HL-60/S4 treated with retinoic acid at 250 ng/mL for 4 days and 3 days (cell line): ENCODE data around the gene PSMB3.
"Not testable (repeated sequence)": the region's sequence is repeated elsewhere in the genome, so short reads cannot be mapped to it uniquely, and the experiment has no call there.

Experiments used
- in situ Hi-C: fragments of 300-500 bp; cut with MboI; formaldehyde crosslinking; loops from 2 replicates; pipeline ENCODE4 v1.7.0; 2022; ENCODE audit warnings: low sequenced_read_pairs

The PSMB3 gene

DNA sequence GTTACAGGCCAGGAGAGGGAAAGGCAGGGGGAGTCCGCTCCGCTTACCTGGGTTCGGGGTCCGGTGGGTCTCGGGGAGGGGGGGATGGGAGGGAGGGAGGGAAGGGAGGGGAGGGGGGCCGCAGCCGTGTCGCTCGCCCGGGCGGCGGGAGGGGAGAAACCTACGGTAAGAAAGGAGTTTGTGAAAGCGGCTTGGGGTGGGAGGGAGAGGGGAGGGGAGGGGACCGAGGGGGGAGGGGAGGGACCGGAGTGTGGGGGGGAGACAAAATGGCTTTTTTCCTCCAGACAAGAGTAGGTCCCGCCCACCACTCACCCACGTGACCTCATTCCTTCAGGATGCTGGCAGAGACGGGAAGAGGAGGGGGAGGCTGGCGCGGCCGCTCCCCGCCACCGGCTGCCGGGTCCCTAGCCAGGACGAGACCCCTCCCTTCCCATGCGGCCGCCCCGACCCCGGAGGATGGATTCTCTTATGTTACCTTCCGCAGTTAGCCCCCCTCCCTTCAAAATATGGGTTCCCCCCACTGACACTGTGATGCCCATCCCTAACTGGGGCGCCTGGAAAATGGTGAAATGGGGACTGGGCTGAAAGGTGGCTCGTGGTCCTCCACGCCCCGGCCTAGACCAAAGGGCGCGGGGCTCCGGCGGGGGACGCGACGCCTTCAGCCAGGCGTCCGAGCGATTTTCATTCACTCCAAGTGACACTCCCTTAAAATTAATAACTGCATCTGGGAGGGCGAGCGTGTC is 4.2 kb upstream of the PSMB3 start, which contains the start of gene PCGF2:
Gene PCGF2, minus strand, starts transcription at position 188 of the 743 bp plus-strand sequence. CDS start 7,934 bp downstream, outside the sequence.
- in situ Hi-C loops = no loop called here

GRCh38 chr17:38748892-38749222 is 3.7 kb upstream of the PSMB3 start:
- in situ Hi-C loops = no loop called here

DNA sequence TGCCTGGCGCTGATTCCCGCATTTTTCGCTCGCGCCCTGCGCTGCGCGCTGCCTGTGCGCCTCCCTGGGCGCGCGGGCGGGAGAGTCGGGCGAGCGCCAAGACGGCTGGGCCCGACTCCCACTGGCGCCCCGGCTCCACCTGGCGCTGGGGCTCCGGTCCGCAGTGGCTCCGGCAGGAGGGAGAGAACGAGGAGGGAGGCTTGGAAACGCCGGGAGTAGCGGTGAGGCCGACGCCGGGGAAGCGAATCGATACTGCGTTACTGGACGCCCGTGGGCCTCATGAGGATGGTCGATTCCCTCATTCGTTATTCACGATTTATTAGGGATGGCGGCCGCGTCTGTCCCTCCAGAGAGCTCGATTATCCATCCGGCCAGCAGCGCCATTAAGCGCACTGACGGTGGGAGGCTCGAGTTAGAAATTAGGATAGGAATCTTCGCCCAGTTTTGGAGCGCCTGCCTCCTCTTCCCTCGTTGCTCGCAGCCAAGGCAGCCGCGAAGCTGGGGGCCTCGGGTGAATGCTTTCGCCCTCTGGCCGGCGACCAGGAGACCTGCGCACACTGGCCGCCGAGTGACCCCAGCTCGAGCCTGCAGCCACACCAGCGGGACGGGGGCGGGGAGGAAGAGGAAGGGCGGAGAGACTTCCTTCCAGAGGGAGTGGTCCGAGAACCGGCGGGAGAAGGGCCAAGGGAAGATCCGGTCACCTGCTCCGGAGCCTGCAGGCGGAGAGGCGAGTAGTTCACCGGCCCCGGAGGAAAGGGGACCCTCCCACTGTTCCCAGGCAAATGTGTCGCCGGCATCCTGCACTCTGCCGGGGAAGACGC is 3.1 kb upstream of the PSMB3 start:
- in situ Hi-C loops = no loop called here

- in situ Hi-C loops = no loop called here
Measured at GRCh38 chr17:38750044-38750311, 2.6 kb upstream of the PSMB3 start.

DNA sequence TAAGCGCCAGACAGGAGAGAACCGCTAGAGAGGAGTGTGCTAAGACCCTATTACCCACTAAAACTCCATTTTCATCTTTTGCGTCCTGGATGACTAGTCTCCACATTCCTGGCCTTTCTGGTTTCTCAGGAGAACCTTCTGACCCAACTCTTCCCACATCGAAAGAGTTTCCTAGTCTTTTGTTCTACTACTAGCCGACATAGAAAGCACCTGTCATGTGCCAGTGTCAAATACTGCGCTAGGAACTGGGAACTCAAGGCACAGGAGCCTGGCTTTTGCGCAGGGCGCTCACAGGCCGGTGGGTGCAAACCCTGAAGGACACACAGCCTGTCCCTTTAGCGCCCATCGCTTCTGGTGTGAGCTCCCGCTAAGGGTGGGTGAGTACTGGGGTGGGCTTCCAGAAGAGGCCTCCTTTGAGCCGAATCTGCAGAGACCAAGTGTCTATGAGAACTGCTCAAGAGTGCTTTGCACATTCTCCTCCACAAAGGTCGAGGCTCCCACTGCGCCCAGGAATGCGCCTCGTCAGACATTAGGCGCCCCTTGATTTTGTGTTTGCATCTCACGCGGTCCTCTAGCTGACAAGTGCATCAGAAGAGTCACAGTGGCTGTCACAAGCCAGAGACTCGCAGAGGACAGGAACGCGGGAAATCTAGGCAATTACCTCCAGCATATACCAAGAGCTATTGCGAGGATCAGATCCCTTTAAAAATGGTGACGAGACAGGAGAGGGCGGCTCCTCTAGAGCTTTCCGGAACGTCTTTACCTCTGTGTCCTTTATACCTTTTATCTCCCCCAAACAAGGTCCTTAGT is 2.0 kb upstream of the PSMB3 start:
- in situ Hi-C loops = no loop called here

DNA sequence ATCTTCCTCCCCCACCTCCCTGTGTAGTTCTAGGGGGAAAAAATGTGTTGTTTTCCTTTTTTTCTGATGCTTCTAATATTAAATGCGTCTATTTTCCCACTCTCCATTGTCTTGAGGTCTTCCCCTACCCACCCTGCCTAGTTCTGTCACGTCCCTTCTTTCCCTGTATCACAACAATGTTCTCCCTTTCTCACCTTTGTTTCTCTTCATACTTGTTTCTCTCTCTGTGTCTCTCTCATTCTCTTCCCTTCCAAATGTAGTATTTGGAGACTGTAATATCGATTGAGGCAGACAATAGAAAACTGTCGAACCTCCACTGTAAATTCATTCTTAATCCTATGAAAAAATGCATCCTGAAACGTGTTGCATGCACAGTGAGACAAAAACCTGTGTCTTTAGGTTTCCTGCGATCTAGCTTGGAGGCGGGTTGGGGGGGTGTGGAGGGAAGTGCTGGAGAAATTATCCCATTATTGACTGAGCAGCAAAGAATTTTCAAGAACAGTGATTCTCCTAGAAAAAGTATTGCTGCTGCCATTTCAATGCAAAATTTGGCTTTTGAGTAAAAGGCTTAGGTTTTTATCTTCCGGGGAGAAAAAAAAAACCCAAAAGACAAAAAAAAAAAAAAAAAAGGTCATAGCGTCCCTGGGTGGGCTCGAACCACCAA is 1.3 kb upstream of the PSMB3 start:
- in situ Hi-C loops = no loop called here

GRCh38 chr17:38751808-38752307 is 683 bp upstream of the PSMB3 start:
- in situ Hi-C loops = no loop called here

DNA sequence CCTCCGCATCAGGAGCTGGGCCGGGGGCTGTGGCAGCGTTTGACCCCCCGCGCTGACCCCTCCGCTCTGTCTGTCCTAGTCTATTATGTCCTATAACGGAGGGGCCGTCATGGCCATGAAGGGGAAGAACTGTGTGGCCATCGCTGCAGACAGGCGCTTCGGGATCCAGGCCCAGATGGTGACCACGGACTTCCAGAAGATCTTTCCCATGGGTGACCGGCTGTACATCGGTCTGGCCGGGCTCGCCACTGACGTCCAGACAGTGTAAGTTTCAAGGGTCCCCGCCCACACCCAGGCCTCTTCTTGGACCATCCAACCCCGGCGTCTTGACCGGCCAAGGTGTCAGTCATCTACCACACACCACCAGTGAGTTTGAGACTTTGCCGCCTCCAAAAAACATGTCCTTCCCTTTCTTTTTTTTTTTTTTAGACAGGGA is 548 bp downstream of the PSMB3 start:
- in situ Hi-C loops = no loop called here

GRCh38 chr17:38761612-38762011 is 9.1 kb downstream of the PSMB3 start:
- in situ Hi-C loops = no loop called here

DNA sequence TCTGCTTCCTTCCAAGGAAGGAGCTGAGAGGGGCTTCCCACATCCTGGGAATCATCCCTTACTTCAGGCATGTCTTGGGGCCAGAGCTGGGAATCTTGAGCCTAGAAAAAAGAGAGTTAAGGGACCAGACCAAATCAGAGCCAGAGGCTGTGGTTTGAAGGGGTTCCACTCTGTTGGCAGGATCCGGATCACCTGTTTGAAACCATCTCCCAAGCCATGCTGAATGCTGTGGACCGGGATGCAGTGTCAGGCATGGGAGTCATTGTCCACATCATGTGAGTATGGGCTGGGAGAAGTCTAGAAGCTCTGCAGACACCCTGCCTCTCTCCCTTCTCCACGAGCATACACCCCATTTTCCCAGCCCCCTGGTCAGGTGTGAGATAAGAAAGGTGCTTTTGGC is 9.7 kb downstream of the PSMB3 start:
- in situ Hi-C loops = no loop called here

- in situ Hi-C loops = no loop called here
Measured at GRCh38 chr17:38766341-38766740, 13.8 kb downstream of the PSMB3 start.

DNA sequence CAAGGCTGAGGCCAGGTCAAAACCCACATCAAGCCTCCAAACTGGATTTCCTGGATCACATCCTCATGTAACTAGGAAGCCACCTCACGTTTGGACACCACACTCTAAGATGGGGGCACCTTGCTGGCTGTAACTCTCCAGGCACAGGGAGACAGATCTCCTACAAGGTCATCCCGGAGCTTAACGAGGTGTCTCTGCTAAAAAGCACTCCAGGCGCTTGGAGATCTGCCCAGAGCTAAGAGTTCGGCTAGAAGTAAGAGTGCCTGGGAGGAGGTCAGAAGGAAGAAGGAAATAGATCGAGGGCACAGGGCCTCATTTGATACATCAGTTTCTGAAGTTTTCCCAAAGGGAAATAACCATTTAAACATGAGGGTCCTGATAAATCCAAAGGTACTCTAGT is 15.9 kb downstream of the PSMB3 start:
- in situ Hi-C loops = no loop called here

GRCh38 chr17:38773258-38773657 is 20.7 kb downstream of the PSMB3 start:
- in situ Hi-C loops = no loop called here

DNA sequence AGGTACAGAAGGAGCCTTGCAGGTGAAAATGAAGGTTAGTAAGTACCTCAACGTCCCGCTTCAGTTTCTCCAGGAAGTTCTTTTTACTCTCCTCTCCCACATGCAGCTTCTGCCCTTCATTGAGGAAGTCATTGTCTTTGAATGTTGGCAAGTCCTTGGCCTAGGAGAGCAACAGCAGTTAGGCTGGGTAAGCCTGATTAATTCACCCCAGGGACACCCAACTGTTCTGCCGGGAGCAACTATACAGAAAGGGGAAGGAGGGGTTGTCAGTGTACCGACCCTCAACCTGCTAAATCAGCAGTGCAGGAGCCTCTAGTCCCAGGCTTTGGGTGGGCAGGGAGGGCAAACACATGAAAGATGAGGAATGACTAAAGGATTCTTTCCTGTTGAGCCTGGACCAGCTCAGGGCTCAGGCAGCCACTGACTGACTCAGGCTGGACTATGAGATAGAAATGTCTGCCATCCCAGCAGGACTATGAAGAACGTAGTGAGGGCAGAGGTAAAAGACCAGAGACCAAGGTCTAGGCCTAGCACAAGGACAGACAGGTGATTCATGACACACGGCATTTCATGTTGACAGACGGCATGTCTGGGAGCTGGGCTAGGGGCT is 25.2 kb downstream of the PSMB3 start:
- in situ Hi-C loops = no loop called here

DNA sequence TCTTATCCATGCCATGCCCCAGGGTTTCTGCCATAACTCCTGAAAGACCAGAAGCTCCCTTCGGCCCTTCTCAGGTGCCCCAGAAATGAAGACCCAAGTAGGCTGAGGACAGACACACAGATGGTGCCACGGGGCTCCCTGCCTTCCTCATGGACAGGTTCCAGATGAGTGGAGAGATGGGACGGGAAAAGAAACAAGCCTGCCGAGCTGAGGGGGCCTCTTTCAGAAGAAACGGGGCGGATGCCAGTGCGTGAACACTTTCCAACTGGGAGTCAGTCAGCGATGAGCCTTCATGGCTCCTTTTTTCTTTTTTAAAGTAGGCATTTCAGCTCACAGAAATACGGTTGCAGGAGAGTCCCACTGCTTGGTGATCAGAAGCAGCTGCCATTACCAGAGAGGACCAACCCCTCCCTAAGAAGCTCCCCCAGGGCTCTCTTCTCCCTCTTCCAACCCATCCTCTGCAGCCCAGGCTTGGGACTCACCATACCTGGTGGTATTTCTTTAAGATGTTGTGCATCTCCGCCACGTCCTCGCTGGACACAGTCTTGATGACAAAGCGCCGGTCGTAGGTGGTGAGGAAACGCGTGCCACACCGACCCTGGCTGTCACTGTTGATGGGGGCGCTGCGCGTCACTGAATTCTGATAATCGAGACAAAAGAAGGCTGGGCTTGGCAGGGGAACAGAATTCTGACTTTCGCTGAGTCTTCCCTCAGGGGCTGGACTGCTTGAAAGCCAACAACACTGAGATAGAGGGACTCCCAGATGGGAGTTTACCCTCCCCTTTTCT is 27.6 kb downstream of the PSMB3 start:
- in situ Hi-C loops = no loop called here

DNA sequence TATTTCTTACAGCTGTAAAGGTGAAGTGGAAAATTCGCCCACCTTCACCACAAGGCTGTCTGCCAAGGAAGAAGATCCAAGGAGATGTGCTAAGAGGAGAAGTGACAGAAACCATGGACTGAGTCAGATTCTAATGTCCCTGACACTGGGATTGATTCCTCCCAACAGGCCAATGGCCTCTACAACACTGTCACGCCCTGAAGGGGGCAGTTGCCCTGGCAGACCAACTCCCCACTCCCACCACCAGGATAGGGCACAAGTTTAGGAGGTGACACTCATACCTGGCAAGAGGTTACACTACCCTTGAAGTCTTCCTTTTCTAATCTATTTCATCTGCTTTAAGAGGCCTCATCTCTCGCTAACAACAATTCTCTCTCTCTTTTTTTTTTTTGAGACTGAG is 30.7 kb downstream of the PSMB3 start:
- in situ Hi-C loops = no loop called here

GRCh38 chr17:38786372-38786771 is 33.8 kb downstream of the PSMB3 start:
- in situ Hi-C loops = no loop called here

- in situ Hi-C loops = not testable (repeated sequence)
Measured at GRCh38 chr17:38787999-38788398, 35.5 kb downstream of the PSMB3 start.

- in situ Hi-C loops = no loop called here
Measured at GRCh38 chr17:38789185-38789584, 36.6 kb downstream of the PSMB3 start.
